WI38 (cell line): Measurements from ENCODE around the gene MAS1L.

Source experiments
- H3K4me3 ChIP-seq: 2 replicates; pipeline ENCODE4 v1.5.1; 2011; ENCODE audit warnings: low read depth, mild to moderate bottlenecking, control low read depth, low read length
- TF ChIP-seq, protein P1 (sequence below): IDR thresholded peaks from 2 replicates; pipeline ENCODE4 v1.5.1; 2012; ENCODE audit warnings: low read depth, mild to moderate bottlenecking, control low read depth, low read length

MAS1L gene

DNA sequence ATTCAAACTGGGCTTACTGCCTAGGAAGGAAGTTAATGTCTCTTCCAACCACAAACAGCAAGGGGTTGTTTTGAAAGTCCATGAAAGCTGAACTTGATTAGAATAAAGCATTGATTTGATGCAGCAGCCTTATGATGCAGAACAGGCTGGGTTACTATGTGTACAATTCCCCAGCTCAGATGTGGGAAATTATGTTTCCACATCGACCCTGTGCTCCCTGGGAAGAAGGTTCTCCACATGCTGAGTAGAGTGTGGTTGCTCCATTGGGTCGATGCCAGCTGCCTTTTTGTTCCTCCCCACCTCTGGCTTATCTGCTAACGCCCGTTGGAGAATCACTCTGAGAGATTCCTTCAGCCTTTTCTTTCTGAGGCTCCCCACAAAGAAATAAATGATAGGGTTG lies 1.2 kb downstream of the MAS1L start:
- no peak overlapping the region for H3K4me3 ChIP-seq
- TF ChIP-seq, protein P1, sequence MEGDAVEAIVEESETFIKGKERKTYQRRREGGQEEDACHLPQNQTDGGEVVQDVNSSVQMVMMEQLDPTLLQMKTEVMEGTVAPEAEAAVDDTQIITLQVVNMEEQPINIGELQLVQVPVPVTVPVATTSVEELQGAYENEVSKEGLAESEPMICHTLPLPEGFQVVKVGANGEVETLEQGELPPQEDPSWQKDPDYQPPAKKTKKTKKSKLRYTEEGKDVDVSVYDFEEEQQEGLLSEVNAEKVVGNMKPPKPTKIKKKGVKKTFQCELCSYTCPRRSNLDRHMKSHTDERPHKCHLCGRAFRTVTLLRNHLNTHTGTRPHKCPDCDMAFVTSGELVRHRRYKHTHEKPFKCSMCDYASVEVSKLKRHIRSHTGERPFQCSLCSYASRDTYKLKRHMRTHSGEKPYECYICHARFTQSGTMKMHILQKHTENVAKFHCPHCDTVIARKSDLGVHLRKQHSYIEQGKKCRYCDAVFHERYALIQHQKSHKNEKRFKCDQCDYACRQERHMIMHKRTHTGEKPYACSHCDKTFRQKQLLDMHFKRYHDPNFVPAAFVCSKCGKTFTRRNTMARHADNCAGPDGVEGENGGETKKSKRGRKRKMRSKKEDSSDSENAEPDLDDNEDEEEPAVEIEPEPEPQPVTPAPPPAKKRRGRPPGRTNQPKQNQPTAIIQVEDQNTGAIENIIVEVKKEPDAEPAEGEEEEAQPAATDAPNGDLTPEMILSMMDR = no peak

DNA sequence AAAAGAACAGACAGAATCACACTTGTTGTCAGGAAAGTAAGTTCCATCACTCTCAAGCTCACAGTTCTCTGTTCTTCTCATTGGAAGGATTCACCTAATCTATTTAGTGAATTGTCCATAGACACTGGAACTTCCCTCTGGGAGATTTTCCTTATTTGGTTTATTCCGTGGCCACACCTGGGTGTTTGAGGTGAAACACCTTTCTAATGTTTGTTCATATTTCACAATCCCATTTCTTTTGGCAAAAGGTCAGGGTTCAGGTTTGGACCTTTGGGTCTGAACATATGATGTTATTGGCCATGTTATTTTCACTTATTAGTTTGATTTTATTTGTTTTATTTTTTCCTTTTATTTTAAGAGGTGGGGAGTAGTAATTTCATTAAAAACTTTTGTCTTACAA lies 4.0 kb downstream of the MAS1L start:
- no peak overlapping the region for H3K4me3 ChIP-seq
- TF ChIP-seq, protein P1 = no peak

DNA sequence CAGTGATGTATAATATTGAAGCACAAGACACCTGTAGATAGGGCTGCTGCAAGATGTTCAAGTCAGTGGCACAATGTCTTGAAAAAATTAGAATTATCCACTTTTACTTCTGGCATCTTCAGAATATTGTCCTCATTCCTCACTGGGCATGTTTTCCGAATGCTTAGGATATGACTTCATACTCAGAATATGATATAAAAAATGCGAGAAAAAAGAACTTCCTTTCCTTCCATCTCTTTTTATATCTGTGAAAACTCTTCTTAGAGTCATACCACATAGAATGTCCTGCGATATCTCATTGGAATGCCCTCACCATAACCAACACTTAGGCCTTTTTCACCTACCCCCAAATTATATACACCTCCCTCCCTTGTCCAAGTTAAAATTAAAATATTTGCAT lies 4.6 kb downstream of the MAS1L start:
- H3K4me3 ChIP-seq = no peak overlapping the region
- TF ChIP-seq, protein P1 = no peak

DNA sequence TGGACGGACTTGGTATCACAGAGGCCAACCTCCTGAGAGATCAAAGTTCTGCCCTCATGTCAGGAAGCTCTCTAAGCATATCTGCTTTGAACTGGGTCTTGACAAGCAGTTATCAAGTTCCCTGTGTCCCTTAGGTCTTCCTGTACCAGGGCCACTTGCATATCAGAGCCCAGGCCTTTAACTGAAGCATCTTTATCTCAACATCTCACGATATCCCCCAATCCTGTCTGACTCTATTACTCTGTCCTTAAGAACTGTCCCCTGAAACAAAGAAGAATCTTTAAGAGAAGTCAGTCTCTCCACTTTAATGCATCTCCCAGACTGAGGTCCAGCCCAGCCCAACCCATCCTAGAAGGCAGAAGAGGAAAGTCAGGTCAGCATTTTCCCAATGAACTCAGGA lies 8.2 kb downstream of the MAS1L start:
- no peak overlapping the region for H3K4me3 ChIP-seq
- TF ChIP-seq, protein P1 = no peak

DNA sequence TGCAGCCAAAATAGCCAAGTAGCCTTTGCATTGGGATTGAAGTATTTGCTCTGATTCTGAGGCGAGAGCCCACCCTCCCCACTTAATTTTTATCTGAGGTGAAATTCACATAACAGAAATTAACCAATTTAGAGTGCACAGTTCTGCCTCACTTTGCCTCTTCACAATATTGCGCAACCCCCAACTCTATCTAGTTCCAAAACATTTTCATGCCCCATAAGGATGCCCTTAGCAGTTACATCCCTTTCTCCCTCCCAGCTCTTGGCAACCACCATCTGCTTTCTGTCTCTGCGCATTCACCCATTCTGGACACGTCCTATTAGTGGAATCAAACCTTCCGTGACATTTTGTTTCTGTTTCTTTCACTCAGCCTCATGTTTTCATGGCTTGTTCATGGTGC lies 9.0 kb downstream of the MAS1L start:
- H3K4me3 ChIP-seq = no peak overlapping the region
- TF ChIP-seq, protein P1 = no peak

DNA sequence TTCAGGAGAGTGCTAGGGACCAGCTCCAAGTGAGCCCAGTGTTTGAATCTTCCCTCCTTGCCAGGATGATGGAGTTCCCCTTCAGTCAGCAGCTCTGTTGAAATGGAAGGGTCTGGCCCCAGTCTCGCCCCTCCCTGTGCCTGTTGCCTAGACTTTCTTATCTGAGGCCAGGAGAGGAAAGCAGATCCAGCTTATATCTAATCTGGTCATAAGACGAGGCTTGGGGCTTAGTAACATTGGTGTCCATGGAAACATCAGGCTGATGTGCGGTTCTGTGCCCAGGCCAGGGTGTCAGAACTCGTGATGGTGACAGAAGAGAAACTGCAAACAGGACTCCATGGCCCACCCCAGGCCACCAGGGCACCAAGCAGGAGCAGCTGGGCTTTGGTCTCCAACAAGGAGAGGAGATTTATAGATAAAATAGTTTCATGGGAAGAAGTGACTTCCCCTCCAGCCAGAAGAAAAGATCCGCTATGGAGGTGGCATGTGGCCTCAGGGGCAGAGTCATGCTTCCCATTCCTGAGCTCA lies 9.8 kb downstream of the MAS1L start:
- TF ChIP-seq, protein P1 = no peak
- H3K4me3 ChIP-seq = no peak overlapping the region

DNA sequence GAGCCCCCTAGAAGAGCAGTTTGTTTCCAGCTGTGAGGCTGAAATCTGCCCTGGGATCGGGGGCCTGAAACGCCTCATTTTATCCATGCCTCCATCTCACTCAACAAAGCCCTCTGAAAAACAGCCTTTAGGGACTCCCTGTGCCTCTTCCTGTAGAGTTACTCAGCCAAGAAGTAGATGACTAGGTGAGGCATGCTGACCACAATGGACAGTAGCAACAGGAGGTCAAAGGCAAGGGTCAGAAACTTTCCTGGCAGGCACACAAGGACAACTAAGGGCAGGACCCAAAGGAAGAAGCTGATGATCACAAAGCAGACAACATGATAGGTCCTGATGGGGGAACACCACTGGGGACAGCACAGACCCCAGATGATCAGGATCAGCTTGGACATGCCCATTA lies 12.8 kb downstream of the MAS1L start:
- TF ChIP-seq, protein P1 = no peak
- no peak overlapping the region for H3K4me3 ChIP-seq
